HEK293 (cell line): Measurements from ENCODE around the gene TMEM63A.

ENCODE experiments used
- CTCF ChIA-PET: fragments of 350-600 bp; formaldehyde crosslinking; extraction: SDS; loops from one replicate; lab custom pipeline; 2021; ENCODE audit warnings: antibody characterized with exemption; lab: Yijun Ruan, JAX
- POLR2A ChIA-PET: fragments of 300-600 bp; formaldehyde crosslinking; extraction: SDS; loops from one replicate; lab custom pipeline; 2020; ENCODE audit warnings: antibody characterized with exemption, inconsistent platforms; lab: Yijun Ruan, JAX
- H3K27ac ChIP-seq: fragments of 200-500 bp; sonication (Bioruptor generic); 2 replicates; pipeline ENCODE4 v1.5.1; 2014; ENCODE audit warnings: low read depth, low read length, control low read depth, inconsistent platforms; ENCODE audit errors: extremely low read depth
- H3K36me3 ChIP-seq, 2 experiments: fragments of 200-500 bp in 1 of 2; sonication (Bioruptor generic) in 1 of 2; 1 replicate in 1 of 2; 2 replicates in 1 of 2; pipeline ENCODE4 v1.5.1; 2014 to 2017; ENCODE audit warnings: inconsistent platforms in 2 of 2, low read length in 2 of 2; ENCODE audit not compliant: control insufficient read depth in 2 of 2, insufficient read depth in 1 of 2
- H3K4me1 ChIP-seq: fragments of 200-500 bp; sonication (Bioruptor generic); 2 replicates; pipeline ENCODE4 v1.5.1; 2014; ENCODE audit warnings: mild to moderate bottlenecking, low read length, inconsistent platforms; ENCODE audit not compliant: control insufficient read depth, insufficient read depth
- H3K4me3 ChIP-seq: 2 replicates; pipeline ENCODE4 v1.5.1; 2011; ENCODE audit warnings: low read depth, mild to moderate bottlenecking, control low read depth, low read length, moderate library complexity
- H3K9me3 ChIP-seq: fragments of 200-500 bp; sonication (Bioruptor generic); 2 replicates; pipeline ENCODE4 v1.5.1; 2014; ENCODE audit warnings: low read depth, low read length, inconsistent platforms; ENCODE audit not compliant: control insufficient read depth, insufficient read depth
- AEBP2 ChIP-seq: fragments of 450-650 bp; formaldehyde crosslinking; IDR thresholded peaks from 2 replicates; pipeline ENCODE4 v1.5.1; 2016; ENCODE audit warnings: missing biosample characterization, missing genetic modification characterization, borderline replicate concordance
- EGR2 ChIP-seq: fragments of 450-650 bp; formaldehyde crosslinking; IDR thresholded peaks from 2 replicates; pipeline ENCODE4 v1.5.1; 2016; ENCODE audit warnings: low read depth, missing biosample characterization, missing genetic modification characterization
- HOXA7 ChIP-seq: sonication (generic); formaldehyde crosslinking; IDR thresholded peaks from 2 replicates; pipeline ENCODE4 v1.8.1; 2022; ENCODE audit warnings: missing genetic modification reagents, borderline replicate concordance
- INSM2 ChIP-seq: fragments of 450-650 bp; formaldehyde crosslinking; IDR thresholded peaks from 2 replicates; pipeline ENCODE4 v1.5.1; 2016; ENCODE audit warnings: missing biosample characterization, missing genetic modification characterization
- KLF1 ChIP-seq: fragments of 450-650 bp; formaldehyde crosslinking; IDR thresholded peaks from 2 replicates; pipeline ENCODE4 v1.5.1; 2016; ENCODE audit warnings: missing biosample characterization, missing genetic modification characterization
- KLF9 ChIP-seq: fragments of 450-650 bp; formaldehyde crosslinking; IDR thresholded peaks from 2 replicates; pipeline ENCODE4 v1.5.1; 2016; ENCODE audit warnings: missing biosample characterization, missing genetic modification characterization, low read depth
- SP3 ChIP-seq: fragments of 450-650 bp; formaldehyde crosslinking; IDR thresholded peaks from 2 replicates; pipeline ENCODE4 v1.5.1; 2016; ENCODE audit warnings: missing biosample characterization, missing genetic modification characterization
- YY1 ChIP-seq: fragments of 450-650 bp; formaldehyde crosslinking; IDR thresholded peaks from 2 replicates; pipeline ENCODE4 v1.5.1; 2018; ENCODE audit warnings: missing biosample characterization, missing genetic modification characterization
- ZBTB20 ChIP-seq: fragments of 450-650 bp; formaldehyde crosslinking; IDR thresholded peaks from 2 replicates; pipeline ENCODE4 v1.5.1; 2016; ENCODE audit warnings: missing biosample characterization, missing genetic modification characterization
- ZBTB44 ChIP-seq: fragments of 450-650 bp; IDR thresholded peaks from 2 replicates; pipeline ENCODE4 v1.5.1; 2018; ENCODE audit warnings: missing biosample characterization, mild to moderate bottlenecking, missing genetic modification characterization
- ZFP69B ChIP-seq: fragments of 450-650 bp; formaldehyde crosslinking; IDR thresholded peaks from 2 replicates; pipeline ENCODE4 v1.5.1; 2016; ENCODE audit warnings: missing biosample characterization, missing genetic modification characterization
- ZNF10 ChIP-seq: fragments of 450-650 bp; formaldehyde crosslinking; IDR thresholded peaks from 2 replicates; pipeline ENCODE4 v1.5.1; 2017; ENCODE audit warnings: missing biosample characterization, missing genetic modification characterization
- ZNF121 ChIP-seq: fragments of 450-650 bp; formaldehyde crosslinking; IDR thresholded peaks from 2 replicates; pipeline ENCODE4 v1.5.1; 2016; ENCODE audit warnings: missing biosample characterization, missing genetic modification characterization
- ZNF211 ChIP-seq: fragments of 450-650 bp; formaldehyde crosslinking; IDR thresholded peaks from 2 replicates; pipeline ENCODE4 v1.5.1; 2016; ENCODE audit warnings: low read depth, missing biosample characterization, missing genetic modification characterization
- ZNF214 ChIP-seq: fragments of 450-650 bp; formaldehyde crosslinking; IDR thresholded peaks from 2 replicates; pipeline ENCODE4 v1.5.1; 2017; ENCODE audit warnings: missing biosample characterization, mild to moderate bottlenecking, missing genetic modification characterization, borderline replicate concordance
- ZNF248 ChIP-seq: fragments of 450-650 bp; formaldehyde crosslinking; IDR thresholded peaks from 2 replicates; pipeline ENCODE4 v1.5.1; 2017; ENCODE audit warnings: missing biosample characterization, missing genetic modification characterization
- ZNF266 ChIP-seq: fragments of 450-650 bp; formaldehyde crosslinking; IDR thresholded peaks from 2 replicates; pipeline ENCODE4 v1.5.1; 2016; ENCODE audit warnings: missing biosample characterization, missing genetic modification characterization, low read depth
- ZNF302 ChIP-seq: fragments of 450-650 bp; formaldehyde crosslinking; IDR thresholded peaks from 2 replicates; pipeline ENCODE4 v1.5.1; 2016; ENCODE audit warnings: missing biosample characterization, missing genetic modification characterization, low read depth
- ZNF311 ChIP-seq: fragments of 450-650 bp; formaldehyde crosslinking; IDR thresholded peaks from 2 replicates; pipeline ENCODE4 v1.5.1; 2017; ENCODE audit warnings: missing biosample characterization, missing genetic modification characterization, borderline replicate concordance
- ZNF335 ChIP-seq: fragments of 450-650 bp; formaldehyde crosslinking; conservative IDR thresholded peaks from 2 replicates; pipeline ENCODE4 v1.5.1; 2016; ENCODE audit warnings: missing biosample characterization, missing genetic modification characterization
- ZNF350 ChIP-seq: fragments of 450-650 bp; formaldehyde crosslinking; IDR thresholded peaks from 2 replicates; pipeline ENCODE4 v1.5.0; 2017; ENCODE audit warnings: missing biosample characterization, mild to moderate bottlenecking, missing genetic modification characterization
- ZNF433 ChIP-seq: fragments of 450-650 bp; formaldehyde crosslinking; IDR thresholded peaks from 2 replicates; pipeline ENCODE4 v1.5.1; 2016; ENCODE audit warnings: missing biosample characterization, missing genetic modification characterization, low read depth
- ZNF510 ChIP-seq: fragments of 450-650 bp; formaldehyde crosslinking; IDR thresholded peaks from 2 replicates; pipeline ENCODE4 v1.5.1; 2018; ENCODE audit warnings: mild to moderate bottlenecking, missing genetic modification characterization, missing biosample characterization; ENCODE audit not compliant: insufficient replicate concordance
- ZNF544 ChIP-seq: fragments of 450-650 bp; formaldehyde crosslinking; IDR thresholded peaks from 2 replicates; pipeline ENCODE4 v1.5.0; 2017; ENCODE audit warnings: missing biosample characterization, missing genetic modification characterization
- ZNF660 ChIP-seq: fragments of 450-650 bp; IDR thresholded peaks from 2 replicates; pipeline ENCODE4 v1.5.1; 2018; ENCODE audit warnings: missing biosample characterization, mild to moderate bottlenecking, missing genetic modification characterization
- ZNF677 ChIP-seq: fragments of 450-650 bp; IDR thresholded peaks from 2 replicates; pipeline ENCODE4 v1.5.0; 2018; ENCODE audit warnings: missing biosample characterization, mild to moderate bottlenecking, missing genetic modification characterization, moderate library complexity
- ZNF704 ChIP-seq: fragments of 450-650 bp; formaldehyde crosslinking; IDR thresholded peaks from 2 replicates; pipeline ENCODE4 v1.5.1; 2016; ENCODE audit warnings: missing biosample characterization, missing genetic modification characterization
- ZNF776 ChIP-seq: fragments of 450-650 bp; formaldehyde crosslinking; IDR thresholded peaks from 2 replicates; pipeline ENCODE4 v1.5.0; 2017; ENCODE audit warnings: missing biosample characterization, missing genetic modification characterization, borderline replicate concordance
- ZNF837 ChIP-seq: fragments of 450-650 bp; formaldehyde crosslinking; IDR thresholded peaks from 2 replicates; pipeline ENCODE4 v1.5.1; 2016; ENCODE audit warnings: missing biosample characterization, missing genetic modification characterization
- ZNF843 ChIP-seq: fragments of 450-650 bp; formaldehyde crosslinking; IDR thresholded peaks from 2 replicates; pipeline ENCODE4 v1.5.1; 2016; ENCODE audit warnings: missing biosample characterization, missing genetic modification characterization

The TMEM63A gene

GRCh38 chr1:225849925-225850324 is 32.3 kb downstream of the TMEM63A start (continued):
- TF ChIP-seq ZBTB44 (tag by site-specific recombination) (0 out of 2 replicates have a peak, but pooled peaks have one; percentile 49), ZBTB20 (tag by site-specific recombination) (no peak), ZNF544 (tag by site-specific recombination) (peak; percentile 73; the same call in 1 of the 2 replicates), HOXA7 (CRISPR knock-in tag) (no peak), ZNF335 (peak; percentile 46; the same call in 1 of the 2 replicates), ZNF843 (tag by site-specific recombination) (no peak), ZNF677 (0 out of 2 replicates have a peak, but pooled peaks have one; percentile 15), ZNF660 (tag by site-specific recombination) (0 out of 2 replicates have a peak, but pooled peaks have one; percentile 34), YY1 (tag by site-specific recombination) (no peak), ZNF214 (tag by site-specific recombination) (no peak), ZNF311 (tag by site-specific recombination) (no peak), ZNF433 (tag by site-specific recombination) (no peak), ZNF211 (no peak), ZNF248 (tag by site-specific recombination) (0 out of 2 replicates have a peak, but pooled peaks have one; percentile 30), ZNF302 (no peak), ZNF510 (tag by site-specific recombination) (no peak), AEBP2 (tag by site-specific recombination) (no peak), ZNF704 (tag by site-specific recombination) (no peak), ZFP69B (tag by site-specific recombination) (no peak), KLF1 (tag by site-specific recombination) (no peak), ZNF350 (tag by site-specific recombination) (no peak; the same call in 1 of the 2 replicates), ZNF837 (tag by site-specific recombination) (no peak), KLF9 (tag by site-specific recombination) (no peak)

GRCh38 chr1:225848030-225848955 is 33.9 kb downstream of the TMEM63A start:
- Histone ChIP-seq H3K4me1 (no peaks in the 10 kb centered on the region), H3K27ac (no peak overlapping the region), H3K4me3 (no peak overlapping the region), H3K36me3 (peaks cover 4 to 64% of the 10 kb centered on the region in 2 experiments; a peak in 2 of 3 replicates), H3K9me3 (no peaks in the 10 kb centered on the region)
- CTCF ChIA-PET: interaction anchor here (0.6 to 8.2 kb wide), 2 partner anchors 75 to 369 kb away, joined by 3 to 104 read pairs; no protein-coding TSS in a partner anchor
- POLR2A ChIA-PET: no interaction called here
- TF ChIP-seq ZNF266 (tag by site-specific recombination) (no peak), ZNF776 (tag by site-specific recombination) (no peak), SP3 (no peak), INSM2 (tag by site-specific recombination) (no peak), EGR2 (tag by site-specific recombination) (peak; percentile 88), ZNF121 (tag by site-specific recombination) (no peak), KLF1 (tag by site-specific recombination) (no peak), ZNF10 (tag by site-specific recombination) (no peak)
